Measurements from ENCODE around the gene STIP1.

DNA sequence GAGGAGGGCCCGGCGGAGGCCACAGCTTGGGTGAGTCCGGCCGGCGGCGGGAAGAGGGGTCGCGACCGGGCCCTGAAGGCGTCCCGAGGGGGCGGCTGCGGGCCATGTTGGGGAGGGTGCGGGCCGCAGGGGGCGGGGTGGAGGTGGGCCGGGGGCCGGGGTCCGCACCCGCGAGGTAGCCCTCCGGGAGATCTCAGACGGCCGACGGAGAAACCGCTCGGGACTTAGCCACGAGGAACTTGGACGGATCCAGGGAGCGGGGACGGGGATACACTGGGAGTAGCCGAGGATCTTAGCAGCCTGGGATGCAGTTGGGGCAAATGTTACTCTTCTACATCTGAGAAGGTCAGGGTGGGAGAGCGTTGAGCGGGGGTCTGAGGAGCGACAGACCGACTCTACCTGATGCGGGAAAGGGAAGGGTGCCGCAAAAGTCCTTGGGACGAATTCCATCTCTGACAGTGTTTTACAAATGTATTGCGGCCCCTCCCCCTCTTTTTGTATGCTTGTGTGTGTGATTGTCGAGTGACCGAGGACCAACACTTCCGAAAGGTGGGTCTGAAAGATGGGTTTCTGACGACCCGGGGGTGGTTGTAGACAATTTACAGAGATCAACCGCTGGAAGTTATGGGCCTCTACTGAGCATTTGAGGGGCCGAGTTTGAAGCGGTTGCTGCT is 658 bp downstream of the STIP1 start:
- TF ChIP-seq, protein P1, sequence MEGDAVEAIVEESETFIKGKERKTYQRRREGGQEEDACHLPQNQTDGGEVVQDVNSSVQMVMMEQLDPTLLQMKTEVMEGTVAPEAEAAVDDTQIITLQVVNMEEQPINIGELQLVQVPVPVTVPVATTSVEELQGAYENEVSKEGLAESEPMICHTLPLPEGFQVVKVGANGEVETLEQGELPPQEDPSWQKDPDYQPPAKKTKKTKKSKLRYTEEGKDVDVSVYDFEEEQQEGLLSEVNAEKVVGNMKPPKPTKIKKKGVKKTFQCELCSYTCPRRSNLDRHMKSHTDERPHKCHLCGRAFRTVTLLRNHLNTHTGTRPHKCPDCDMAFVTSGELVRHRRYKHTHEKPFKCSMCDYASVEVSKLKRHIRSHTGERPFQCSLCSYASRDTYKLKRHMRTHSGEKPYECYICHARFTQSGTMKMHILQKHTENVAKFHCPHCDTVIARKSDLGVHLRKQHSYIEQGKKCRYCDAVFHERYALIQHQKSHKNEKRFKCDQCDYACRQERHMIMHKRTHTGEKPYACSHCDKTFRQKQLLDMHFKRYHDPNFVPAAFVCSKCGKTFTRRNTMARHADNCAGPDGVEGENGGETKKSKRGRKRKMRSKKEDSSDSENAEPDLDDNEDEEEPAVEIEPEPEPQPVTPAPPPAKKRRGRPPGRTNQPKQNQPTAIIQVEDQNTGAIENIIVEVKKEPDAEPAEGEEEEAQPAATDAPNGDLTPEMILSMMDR (IDR thresholded peaks at IDR 0.05) = no peak
- TF ChIP-seq POLR2AphosphoS5 (IDR thresholded peaks at IDR 0.05) = no peak
- TF ChIP-seq POLR2A (IDR thresholded peaks at IDR 0.05) = no peak

All from gastroesophageal sphincter (tissue), 3 donors.